GM18951 (cell line): Measurements from ENCODE around the gene DHRS7C.

Experiments
- POLR2A ChIP-seq: IDR thresholded peaks from 4 replicates; pipeline ENCODE4 v1.6.1; 2011; ENCODE audit warnings: mild to moderate bottlenecking; ENCODE audit not compliant: insufficient read length, insufficient read depth; ENCODE audit errors: extremely low read depth
- in situ Hi-C: fragments of 300-500 bp; cut with MboI; formaldehyde crosslinking; loops from one replicate; pipeline ENCODE4 v1.12.0; 2022; ENCODE audit warnings: low sequenced_read_pairs, mixed read lengths, inconsistent platforms; ENCODE audit not compliant: unreplicated experiment

Gene DHRS7C

DNA sequence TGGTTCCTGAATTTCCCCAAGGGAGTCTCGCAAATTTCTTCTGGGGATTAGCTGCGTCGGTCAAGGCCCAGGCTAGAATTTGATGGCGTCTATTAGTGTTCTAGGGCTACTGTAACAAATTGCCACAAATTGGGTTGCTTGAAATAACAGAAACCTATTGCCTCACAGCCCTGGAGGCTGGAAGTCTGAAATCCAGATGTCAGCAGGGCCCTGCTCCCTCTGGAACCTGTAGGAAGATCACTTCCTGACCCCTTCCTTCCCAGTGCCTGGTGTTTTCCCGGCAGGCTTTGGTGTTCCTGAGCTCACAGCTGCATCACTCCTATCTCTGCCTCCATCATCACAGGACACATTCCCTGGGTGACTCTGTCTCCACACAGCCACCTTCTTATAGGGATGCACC, 24.4 kb downstream of the DHRS7C start:
- no peak for TF ChIP-seq POLR2A
- in situ Hi-C loops: no loop called here

- TF ChIP-seq POLR2A: no peak
- in situ Hi-C loops: no loop called here
Observed at GRCh38 chr17:9765322-9765721, 26.1 kb downstream of the DHRS7C start.

GRCh38 chr17:9763643-9764042, 27.7 kb downstream of the DHRS7C start:
- in situ Hi-C loops: no loop called here
- TF ChIP-seq POLR2A: no peak

- TF ChIP-seq POLR2A: no peak
- in situ Hi-C loops: no loop called here
Observed at GRCh38 chr17:9760266-9760665, 31.1 kb downstream of the DHRS7C start.

DNA sequence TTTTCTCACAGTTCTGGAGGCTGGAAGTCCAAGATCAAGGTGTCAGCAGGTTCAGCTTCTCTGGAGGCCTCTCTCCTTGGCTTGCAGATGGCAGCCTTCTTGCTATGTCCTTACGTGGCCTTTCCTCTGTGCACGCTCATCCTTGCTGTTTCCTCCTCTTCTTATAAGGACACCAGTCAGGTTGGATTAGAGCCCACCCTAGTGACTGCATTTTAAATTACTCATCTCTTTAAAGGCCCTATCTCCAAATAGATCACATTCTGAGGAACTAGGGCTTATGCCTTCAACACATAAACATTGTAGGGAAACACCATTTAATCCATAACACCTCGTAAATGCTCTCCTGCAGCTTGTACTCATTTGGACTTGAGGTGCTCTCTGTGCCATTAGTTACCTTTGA, 36.3 kb downstream of the DHRS7C start:
- in situ Hi-C loops: no loop called here
- TF ChIP-seq POLR2A: no peak

GRCh38 chr17:9750524-9750923, 40.9 kb downstream of the DHRS7C start:
- TF ChIP-seq POLR2A: no peak
- in situ Hi-C loops: no loop called here

- TF ChIP-seq POLR2A: no peak
Observed at GRCh38 chr17:9729735-9730420, 61.5 kb downstream of the DHRS7C start.

DNA sequence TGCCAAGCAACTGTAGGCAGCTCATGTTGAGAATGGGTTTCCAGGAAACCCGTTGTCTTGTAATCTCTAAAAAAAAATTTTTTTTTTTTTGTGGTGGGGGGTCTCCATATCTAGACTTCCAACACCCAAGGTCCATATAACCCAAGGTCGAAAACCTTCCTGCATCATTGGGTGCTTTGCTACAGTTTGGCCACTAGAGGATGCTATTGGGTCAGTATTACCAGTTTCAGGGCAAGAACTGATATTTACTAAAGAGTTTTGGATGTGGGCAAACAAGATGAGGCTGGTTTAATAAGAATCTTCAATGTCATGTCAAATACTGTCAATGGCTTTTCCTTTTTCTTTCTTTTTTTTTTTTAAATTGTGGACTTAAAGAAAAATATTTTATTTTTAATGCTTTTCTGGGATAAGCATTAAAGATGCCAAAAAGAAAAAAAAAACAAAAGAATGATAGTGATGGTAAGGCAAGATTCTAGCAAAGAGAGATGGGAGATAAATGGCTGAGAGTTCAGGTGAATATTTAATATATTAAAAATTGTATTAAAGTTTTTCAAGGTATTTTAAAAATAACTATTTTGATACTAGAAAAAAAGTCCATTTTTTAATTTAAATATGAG, 62.2 kb downstream of the DHRS7C start:
- no peak for TF ChIP-seq POLR2A
- in situ Hi-C loops: no loop called here

More at GRCh38 chr17:9729735-9730420, 61.5 kb downstream of the DHRS7C start:
- in situ Hi-C loops: no loop called here

DNA sequence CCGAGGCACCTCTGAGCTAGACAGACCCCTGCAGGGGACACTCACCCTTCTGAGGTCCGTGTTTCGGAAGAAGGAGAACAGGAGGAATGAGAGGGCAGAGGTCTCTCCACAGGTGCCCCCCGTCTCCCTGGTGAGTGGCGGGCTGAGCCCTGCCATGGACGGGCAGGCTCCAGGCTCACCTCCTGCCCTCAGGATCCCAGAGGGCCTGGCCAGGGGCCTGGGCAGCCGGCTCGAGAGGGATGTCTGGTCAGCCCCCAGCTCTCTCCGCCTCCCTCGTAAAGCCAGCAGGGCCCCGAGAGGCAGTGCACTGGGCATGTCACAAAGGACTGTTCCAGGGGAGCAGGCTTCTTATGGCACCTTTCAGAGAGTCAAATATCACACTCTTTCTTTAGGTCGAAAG, 62.8 kb downstream of the DHRS7C start:
- TF ChIP-seq POLR2A: no peak
- in situ Hi-C loops: no loop called here

DNA sequence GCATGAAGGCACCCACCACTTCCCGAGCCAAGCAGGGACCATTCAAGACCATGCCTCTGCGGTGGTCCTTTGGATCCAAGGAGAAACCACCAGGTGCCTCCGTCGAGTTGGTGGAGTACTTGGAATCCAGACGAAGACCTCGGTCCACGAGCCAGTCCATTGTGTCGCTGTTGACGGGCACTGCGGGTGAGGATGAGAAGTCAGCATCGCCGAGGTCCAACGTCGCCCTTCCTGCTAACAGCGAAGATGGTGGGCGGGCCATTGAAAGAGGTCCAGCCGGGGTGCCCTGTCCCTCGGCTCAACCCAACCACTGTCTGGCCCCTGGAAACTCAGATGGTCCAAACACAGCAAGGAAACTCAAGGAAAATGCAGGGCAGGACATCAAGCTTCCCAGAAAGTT, 63.4 kb downstream of the DHRS7C start:
- TF ChIP-seq POLR2A: no peak
- in situ Hi-C loops: no loop called here

DNA sequence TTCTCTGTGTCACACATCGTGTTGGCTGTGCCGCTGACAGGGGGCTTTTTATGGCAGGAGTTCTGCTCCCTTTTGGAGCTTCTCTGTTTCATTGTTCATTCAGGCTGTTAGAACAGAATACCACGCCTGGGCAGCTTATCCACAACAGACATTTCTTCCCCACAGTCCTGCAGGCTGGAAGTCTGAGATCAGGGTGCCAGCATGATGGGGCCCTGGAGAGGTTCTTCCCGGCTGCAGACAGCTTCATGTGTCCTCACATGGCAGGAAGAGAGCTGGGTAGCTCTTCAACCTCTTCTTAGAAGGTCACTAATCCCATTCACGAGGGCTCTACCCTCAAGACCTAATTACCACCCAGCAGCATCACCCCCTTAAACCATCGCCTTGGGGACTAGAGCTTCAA, 65.1 kb downstream of the DHRS7C start:
- no peak for TF ChIP-seq POLR2A
- in situ Hi-C loops: no loop called here

GRCh38 chr17:9725575-9725974, 65.8 kb downstream of the DHRS7C start:
- no peak for TF ChIP-seq POLR2A
- in situ Hi-C loops: no loop called here
